Measurements from ENCODE around the gene NOL12.

DNA sequence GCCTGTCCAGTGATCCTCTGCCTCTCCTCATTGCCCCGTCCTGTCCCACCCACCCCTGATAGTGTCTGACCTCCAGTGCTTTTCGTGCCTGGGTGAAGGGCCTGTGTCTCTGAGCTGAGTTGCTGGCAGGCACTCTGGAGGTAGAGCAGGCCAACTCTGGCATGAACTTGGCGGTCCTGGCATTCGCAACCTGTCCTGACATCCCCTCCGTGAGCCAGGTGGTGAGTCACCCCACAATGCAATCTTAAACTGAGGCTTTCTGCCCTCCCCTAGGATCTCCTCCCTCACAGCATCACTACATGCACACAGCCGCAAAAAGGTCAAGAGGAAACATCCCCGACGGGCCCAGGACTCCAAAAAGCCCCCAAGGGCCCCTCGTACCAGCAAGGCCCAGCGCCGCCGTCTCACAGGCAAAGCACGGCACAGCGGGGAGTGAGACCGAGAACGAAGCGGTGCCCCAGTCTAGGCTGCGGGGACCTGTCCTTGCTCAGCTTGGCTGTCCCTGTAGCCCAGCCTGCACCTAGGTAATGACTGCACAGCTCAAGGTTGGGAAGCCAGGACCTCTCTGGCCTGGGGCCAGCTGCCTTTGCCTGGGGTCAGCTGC lies 4.9 kb downstream of the NOL12 start:
- TF ChIP-seq POLR2AphosphoS5 (IDR thresholded peaks at IDR 0.05) = no peak
- no peak for TF ChIP-seq POLR2A (IDR thresholded peaks at IDR 0.05)
- no peak for TF ChIP-seq CTCF (IDR thresholded peaks at IDR 0.05 in 8 of 11, conservative IDR thresholded peaks at IDR 0.05 in 3 of 11)

Data from spleen (tissue), 7 donors.